ENCODE measurements around the gene TCEA2. TPM values are rescaled to one million over a fixed set of nuclear protein-coding genes. Genes with fewer than 3 reads are reported as not detected.

TCEA2 gene
- total and polyA plus RNA-seq, 2 of the 13 experiments (the other 11 are each of a cell fraction or from before 2014, with no cell fraction given): 28.1 to 33.7 TPM

- TF ChIP-seq, protein P1, sequence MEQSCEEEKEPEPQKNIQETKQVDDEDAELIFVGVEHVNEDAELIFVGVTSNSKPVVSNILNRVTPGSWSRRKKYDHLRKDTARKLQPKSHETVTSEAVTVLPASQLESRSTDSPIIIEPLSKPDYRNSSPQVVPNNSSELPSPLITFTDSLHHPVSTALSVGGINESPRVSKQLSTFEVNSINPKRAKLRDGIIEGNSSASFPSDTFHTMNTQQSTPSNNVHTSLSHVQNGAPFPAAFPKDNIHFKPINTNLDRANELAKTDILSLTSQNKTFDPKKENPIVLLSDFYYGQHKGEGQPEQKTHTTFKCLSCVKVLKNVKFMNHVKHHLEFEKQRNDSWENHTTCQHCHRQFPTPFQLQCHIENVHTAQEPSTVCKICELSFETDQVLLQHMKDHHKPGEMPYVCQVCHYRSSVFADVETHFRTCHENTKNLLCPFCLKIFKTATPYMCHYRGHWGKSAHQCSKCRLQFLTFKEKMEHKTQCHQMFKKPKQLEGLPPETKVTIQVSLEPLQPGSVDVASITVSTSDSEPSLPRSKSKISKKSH (CRISPR knock-in tag; IDR thresholded peaks at IDR 0.05; ENCODE audit: borderline replicate concordance): peak; percentile 80
- TF ChIP-seq PBX2 (CRISPR knock-in tag; IDR thresholded peaks at IDR 0.05): no peak; the same call in 1 of the 2 replicates
- TF ChIP-seq KMT2B (CRISPR knock-in tag; IDR thresholded peaks at IDR 0.05): no peak
- TF ChIP-seq ZNF777 (CRISPR knock-in tag; IDR thresholded peaks at IDR 0.05): no peak
- TF ChIP-seq HMGA1 (CRISPR knock-in tag; conservative IDR thresholded peaks at IDR 0.05): no peak
- peak; percentile 19; the same call in 1 of the 2 replicates for TF ChIP-seq SOX13 (IDR thresholded peaks at IDR 0.05)
- peak in 1 of 2 experiments; percentile 72; a peak in 1 of 4 replicates for TF ChIP-seq SOX13 (CRISPR knock-in tag; conservative IDR thresholded peaks at IDR 0.05 in 1 of 2, IDR thresholded peaks at IDR 0.05 in 1 of 2)
- TF ChIP-seq ZNF678 (CRISPR knock-in tag; IDR thresholded peaks at IDR 0.05): 0 out of 2 replicates have a peak, but pooled peaks have one; percentile 52
- TF ChIP-seq ZNF749 (CRISPR knock-in tag; IDR thresholded peaks at IDR 0.05; ENCODE audit: borderline replicate concordance): peak; percentile 56; the same call in 1 of the 2 replicates
- no peak for TF ChIP-seq ATRX (CRISPR knock-in tag; IDR thresholded peaks at IDR 0.05; ENCODE audit: borderline replicate concordance)
- TF ChIP-seq ZBTB2 (CRISPR knock-in tag; IDR thresholded peaks at IDR 0.05; ENCODE audit: low read depth): peak; percentile 83
- TF ChIP-seq SP140L (CRISPR knock-in tag; IDR thresholded peaks at IDR 0.05; ENCODE audit: borderline replicate concordance): no peak
- TF ChIP-seq MTA1 (CRISPR knock-in tag; IDR thresholded peaks at IDR 0.05; ENCODE audit: borderline replicate concordance): peak; percentile 40; the same call in 1 of the 2 replicates
- no peak for TF ChIP-seq CAMTA2 (CRISPR knock-in tag; IDR thresholded peaks at IDR 0.05; ENCODE audit: borderline replicate concordance)
- no peak for TF ChIP-seq ZMYM2 (CRISPR knock-in tag; IDR thresholded peaks at IDR 0.05)
- TF ChIP-seq ZFX (CRISPR knock-in tag; IDR thresholded peaks at IDR 0.05; ENCODE audit: low read depth): peak; percentile 96
- no peak for TF ChIP-seq HES4 (CRISPR knock-in tag; IDR thresholded peaks at IDR 0.05; ENCODE audit: borderline replicate concordance)
- TF ChIP-seq ZNF513 (CRISPR knock-in tag; conservative IDR thresholded peaks at IDR 0.05): no peak
- TF ChIP-seq ZNF570 (CRISPR knock-in tag; IDR thresholded peaks at IDR 0.05; ENCODE audit: borderline replicate concordance): no peak; the same call in 1 of the 2 replicates
- TF ChIP-seq, protein P2, sequence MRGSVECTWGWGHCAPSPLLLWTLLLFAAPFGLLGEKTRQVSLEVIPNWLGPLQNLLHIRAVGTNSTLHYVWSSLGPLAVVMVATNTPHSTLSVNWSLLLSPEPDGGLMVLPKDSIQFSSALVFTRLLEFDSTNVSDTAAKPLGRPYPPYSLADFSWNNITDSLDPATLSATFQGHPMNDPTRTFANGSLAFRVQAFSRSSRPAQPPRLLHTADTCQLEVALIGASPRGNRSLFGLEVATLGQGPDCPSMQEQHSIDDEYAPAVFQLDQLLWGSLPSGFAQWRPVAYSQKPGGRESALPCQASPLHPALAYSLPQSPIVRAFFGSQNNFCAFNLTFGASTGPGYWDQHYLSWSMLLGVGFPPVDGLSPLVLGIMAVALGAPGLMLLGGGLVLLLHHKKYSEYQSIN (CRISPR knock-in tag; IDR thresholded peaks at IDR 0.05; ENCODE audit: borderline replicate concordance): no peak
- peak; percentile 75; the same call in 1 of the 2 replicates for TF ChIP-seq HDAC1 (CRISPR knock-in tag; IDR thresholded peaks at IDR 0.05)
- no peak for TF ChIP-seq TBP (CRISPR knock-in tag; IDR thresholded peaks at IDR 0.05)
- TF ChIP-seq CBX1 (IDR thresholded peaks at IDR 0.05; ENCODE audit: low read depth): no peak
Observed at GRCh38 chr20:64035933-64036345, 27.1 kb upstream of the TCEA2 start, which contains the start of gene C20orf204 (continued).
